GM12878 (cell line): Measurements from ENCODE around the gene TRDMT1. TPM values are rescaled to one million over a fixed set of nuclear protein-coding genes. Genes with fewer than 3 reads are reported as not detected.

Source experiments
- ATAC-seq: fragments of 200-7000 bp; cut with Tn5 transposase; 3 replicates; pipeline ENCODE4 v1.9.1; 2020; ENCODE audit warnings: mild to moderate bottlenecking, moderate library complexity
- BruUV-seq: library from RNA; stranded (reverse); fragments of 400-500 nt; replicated peaks from 2 replicates; lab custom pipeline; 2021; lab: Mats Ljungman, UMichigan
- CTCF ChIA-PET: fragments of 300-600 bp; sonication (Branson Sonifier 250); formaldehyde crosslinking; extraction: SDS; loops from one replicate; lab custom pipeline; 2021; ENCODE audit warnings: inconsistent platforms; lab: Yijun Ruan, JAX
- POLR2A ChIA-PET: fragments of 350-600 bp; formaldehyde crosslinking; extraction: SDS; loops from one replicate; lab custom pipeline; 2021; ENCODE audit warnings: inconsistent platforms; lab: Charles Lee
- RAD21 ChIA-PET: fragments of 300-600 bp; sonication (Branson Sonifier 250); formaldehyde crosslinking; loops from one replicate; lab custom pipeline; 2023; ENCODE audit warnings: antibody characterized with exemption; ENCODE audit not compliant: unreplicated experiment; lab: Charles Lee
- SMC1A ChIA-PET: fragments of 300-600 bp; sonication (Branson Sonifier 250); formaldehyde crosslinking; loops from one replicate; lab custom pipeline; 2023; ENCODE audit not compliant: unreplicated experiment, uncharacterized antibody; lab: Charles Lee
- DNase-seq: peaks from one replicate; pipeline ENCODE4 v3.0.0-alpha.2; 2011; ENCODE audit warnings: low read depth, low spot score
- FAIRE-seq: peaks from 3 replicates; lab custom pipeline; 2011; peaks lifted over from hg19 to GRCh38; lab: Jason Lieb, UNC
- H2AFZ ChIP-seq: 2 replicates; pipeline ENCODE4 v1.6.0; 2011; ENCODE audit warnings: low read depth, low read length, control low read depth; ENCODE audit not compliant: control insufficient read depth
- H3K27ac ChIP-seq: 2 replicates; pipeline ENCODE4 v1.5.1; 2011; ENCODE audit warnings: control low read depth; ENCODE audit not compliant: control insufficient read depth, insufficient read depth
- H3K27me3 ChIP-seq, 2 experiments: replicated peaks in 1 of 2; 2 replicates each; pipeline versions ENCODE4 v1.6.0 to v1.6.1; 2011; ENCODE audit warnings: low read length in 1 of 2; ENCODE audit not compliant: control insufficient read depth in 2 of 2, insufficient read depth in 2 of 2
- H3K36me3 ChIP-seq, 2 experiments: 2 replicates each; pipeline ENCODE4 v1.5.1; 2011; ENCODE audit warnings: low read length in 1 of 2; ENCODE audit not compliant: control insufficient read depth in 2 of 2, insufficient read depth in 2 of 2
- H3K4me1 ChIP-seq: 2 replicates; pipeline ENCODE4 v1.6.1; 2011; ENCODE audit warnings: mild to moderate bottlenecking, low read length, moderate library complexity, mixed read lengths; ENCODE audit not compliant: control insufficient read depth, insufficient read depth
- H3K4me2 ChIP-seq: 2 replicates; pipeline ENCODE4 v1.6.0; 2011; ENCODE audit warnings: control low read depth; ENCODE audit not compliant: control insufficient read depth, insufficient read depth
- H3K4me3 ChIP-seq: fragments of 200-600 bp; sonication (generic); 2 replicates; pipeline ENCODE4 v1.5.1; 2016
- H3K79me2 ChIP-seq: 2 replicates; pipeline ENCODE4 v1.6.0; 2011; ENCODE audit warnings: low read length; ENCODE audit not compliant: control insufficient read depth, insufficient read depth
- H3K9ac ChIP-seq: 2 replicates; pipeline ENCODE4 v1.8.0; 2011; ENCODE audit warnings: low read length, control low read depth, mixed read lengths; ENCODE audit not compliant: control insufficient read depth, insufficient read depth
- H3K9me3 ChIP-seq: replicated peaks from 3 replicates; pipeline ENCODE4 v1.5.1; 2011; ENCODE audit warnings: mild to moderate bottlenecking, low read length; ENCODE audit not compliant: control insufficient read depth, insufficient read depth
- H4K20me1 ChIP-seq: 2 replicates; pipeline ENCODE4 v1.6.0; 2011; ENCODE audit not compliant: control insufficient read depth, insufficient read depth
- BCL11A ChIP-seq: IDR thresholded peaks from 2 replicates; pipeline ENCODE4 v1.6.1; 2011; ENCODE audit warnings: low read depth, low read length
- BMI1 ChIP-seq: fragments of 450-650 bp; IDR thresholded peaks from 2 replicates; pipeline ENCODE4 v1.6.1; 2016; ENCODE audit warnings: mild to moderate bottlenecking, moderate library complexity, borderline replicate concordance
- CBX5 ChIP-seq: sonication (generic); IDR thresholded peaks from 2 replicates; pipeline ENCODE4 v1.6.1; 2016; ENCODE audit warnings: low read depth, moderate library complexity, mild to moderate bottlenecking, inconsistent platforms
- CHD1 ChIP-seq: IDR thresholded peaks from 2 replicates; pipeline ENCODE4 v1.6.1; 2012; ENCODE audit warnings: low read depth, low read length, improper control_type of control experiment
- E4F1 ChIP-seq: fragments of 450-650 bp; IDR thresholded peaks from 2 replicates; pipeline ENCODE4 v1.6.1; 2018; ENCODE audit warnings: borderline replicate concordance, mild to moderate bottlenecking; ENCODE audit not compliant: partially characterized antibody
- ESRRA ChIP-seq: IDR thresholded peaks from 2 replicates; pipeline ENCODE4 v1.6.1; 2012; ENCODE audit warnings: mild to moderate bottlenecking, low read length, improper control_type of control experiment
- HDAC6 ChIP-seq: fragments of 200-600 bp; sonication (generic); IDR thresholded peaks from one replicate; pipeline ENCODE4 v1.8.0; 2017; ENCODE audit warnings: antibody characterized with exemption; ENCODE audit not compliant: unreplicated experiment
- KAT2A ChIP-seq: conservative IDR thresholded peaks from 2 replicates; pipeline ENCODE4 v1.6.1; 2011; ENCODE audit warnings: low read depth, low read length; ENCODE audit not compliant: control insufficient read depth
- MYC ChIP-seq: IDR thresholded peaks from 2 replicates; pipeline ENCODE4 v1.6.1; 2011; ENCODE audit warnings: mild to moderate bottlenecking, low read length, moderate library complexity, inconsistent platforms; ENCODE audit not compliant: insufficient read depth, insufficient replicate concordance, insufficient read length, severe bottlenecking
- NR2F1 ChIP-seq: fragments of 450-650 bp; conservative IDR thresholded peaks from 2 replicates; pipeline ENCODE4 v1.6.1; 2017; ENCODE audit warnings: mild to moderate bottlenecking
- NRF1 ChIP-seq: conservative IDR thresholded peaks from 2 replicates; pipeline ENCODE4 v1.6.1; 2011; ENCODE audit warnings: mild to moderate bottlenecking, low read depth, low read length, improper control_type of control experiment
- ZZZ3 ChIP-seq: IDR thresholded peaks from 2 replicates; pipeline ENCODE4 v1.6.1; 2011; ENCODE audit warnings: low read depth; ENCODE audit not compliant: control insufficient read depth, insufficient read length
- WGBS: methylation state at CpG from one replicate; pipeline ENCODE4 v1.1.6; 2016; ENCODE audit warnings: low lambda C conversion rate; ENCODE audit not compliant: insufficient replicate concordance, insufficient coverage; ENCODE audit errors: missing lambda C conversion rate; 5-methylcytosine and 5-hydroxymethylcytosine counted together
- in situ Hi-C: fragments of 300-500 bp; cut with MboI; formaldehyde crosslinking; loops from 9 replicates; pipeline ENCODE4 v1.14.3; 2018; ENCODE audit warnings: mixed read lengths
- intact Hi-C: fragments of 100-400 bp; cut with micrococcal nuclease; formaldehyde crosslinking; loops from one replicate; pipeline ENCODE4 v1.14.2; 2022; ENCODE audit not compliant: unreplicated experiment
- polyA plus RNA-seq, 11 experiments: library from polyadenylated mRNA; depleted of rRNA in 4 of 11; unstranded in 6 of 11; stranded (reverse) in 5 of 11; fragments of >200 nt; fragmentation: Nextera tagmentation in 4 of 11; fragmentation: Illumina TruSeq in 1 of 11; extraction: Ambion mirVana in 4 of 11; extraction: Trizol in 1 of 11; gene quantifications; 1 replicate in 1 of 11; 2 replicates in 10 of 11; pipeline versions ENCODE4 v1.2.1 to v1.2.3, GENCODE V29; 2011 to 2016; ENCODE audit warnings: inconsistent platforms in 2 of 11, missing spikeins in 2 of 11, low read depth in 1 of 11
- total RNA-seq, 4 experiments: library from RNA; depleted of rRNA in 3 of 4; stranded (reverse); fragments of >200 nt in 3 of 4; fragmentation: Illumina TruSeq in 1 of 4; extraction: Trizol in 1 of 4; gene quantifications; 2 replicates each; pipeline versions ENCODE4 v1.2.1 to v1.2.3, GENCODE V29; 2013 to 2021
- TF ChIP-seq, protein P1 (sequence below): fragments of 450-650 bp; IDR thresholded peaks from 2 replicates; pipeline ENCODE4 v1.6.1; 2017; ENCODE audit warnings: borderline replicate concordance
- TF ChIP-seq, protein P2 (sequence below): fragments of 450-650 bp; IDR thresholded peaks from 2 replicates; pipeline ENCODE4 v1.6.1; 2016; ENCODE audit warnings: mild to moderate bottlenecking

The TRDMT1 gene
- total and polyA plus RNA-seq, 10 of the 15 experiments (the other 5 are each of a cell fraction or from before 2014, with no cell fraction given) = 2.3 to 9.7 (median 4.6) TPM

- ChIA-PET SMC1A (no interaction called here), RAD21 (no interaction called here)
- intact Hi-C loops = no loop called here
Measured at GRCh38 chr10:17161775-17162174, 39.7 kb downstream of the TRDMT1 start.

More at GRCh38 chr10:17161775-17162174, 39.7 kb downstream of the TRDMT1 start:
- TF ChIP-seq, protein P1, sequence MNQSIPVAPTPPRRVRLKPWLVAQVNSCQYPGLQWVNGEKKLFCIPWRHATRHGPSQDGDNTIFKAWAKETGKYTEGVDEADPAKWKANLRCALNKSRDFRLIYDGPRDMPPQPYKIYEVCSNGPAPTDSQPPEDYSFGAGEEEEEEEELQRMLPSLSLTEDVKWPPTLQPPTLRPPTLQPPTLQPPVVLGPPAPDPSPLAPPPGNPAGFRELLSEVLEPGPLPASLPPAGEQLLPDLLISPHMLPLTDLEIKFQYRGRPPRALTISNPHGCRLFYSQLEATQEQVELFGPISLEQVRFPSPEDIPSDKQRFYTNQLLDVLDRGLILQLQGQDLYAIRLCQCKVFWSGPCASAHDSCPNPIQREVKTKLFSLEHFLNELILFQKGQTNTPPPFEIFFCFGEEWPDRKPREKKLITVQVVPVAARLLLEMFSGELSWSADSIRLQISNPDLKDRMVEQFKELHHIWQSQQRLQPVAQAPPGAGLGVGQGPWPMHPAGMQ = no peak
- TF ChIP-seq NRF1 (no peak), ESRRA (no peak), E4F1 (no peak), BMI1 (no peak), CHD1 (no peak), CBX5 (no peak), KAT2A (no peak), BCL11A (no peak), NR2F1 (no peak), ZZZ3 (no peak), MYC (no peak), HDAC6 (no peak)
- TF ChIP-seq, protein P2, sequence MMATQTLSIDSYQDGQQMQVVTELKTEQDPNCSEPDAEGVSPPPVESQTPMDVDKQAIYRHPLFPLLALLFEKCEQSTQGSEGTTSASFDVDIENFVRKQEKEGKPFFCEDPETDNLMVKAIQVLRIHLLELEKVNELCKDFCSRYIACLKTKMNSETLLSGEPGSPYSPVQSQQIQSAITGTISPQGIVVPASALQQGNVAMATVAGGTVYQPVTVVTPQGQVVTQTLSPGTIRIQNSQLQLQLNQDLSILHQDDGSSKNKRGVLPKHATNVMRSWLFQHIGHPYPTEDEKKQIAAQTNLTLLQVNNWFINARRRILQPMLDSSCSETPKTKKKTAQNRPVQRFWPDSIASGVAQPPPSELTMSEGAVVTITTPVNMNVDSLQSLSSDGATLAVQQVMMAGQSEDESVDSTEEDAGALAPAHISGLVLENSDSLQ = no peak
- H3K4me2 ChIP-seq = no peak overlapping the region
- CTCF ChIA-PET = no interaction called here
- H2AFZ ChIP-seq = no peak overlapping the region
- no peaks in the 10 kb centered on the region for H3K9me3 ChIP-seq
- POLR2A ChIA-PET = no interaction called here
- in situ Hi-C loops = no loop called here
- no peak overlapping the region for H3K27ac ChIP-seq
- BruUV-seq = no TSS peak
- FAIRE-seq (no peak), ATAC-seq (no peak), DNase-seq (no peak)
- no peaks in the 10 kb centered on the region for H4K20me1 ChIP-seq
- H3K27me3 ChIP-seq = no peaks in the 10 kb centered on the region
- no peak overlapping the region for H3K9ac ChIP-seq
- H3K36me3 ChIP-seq = no peaks in the 10 kb centered on the region
- H3K4me1 ChIP-seq = no peaks in the 10 kb centered on the region
- 36% methylated on average over 3 of the region's 3 CpGs for WGBS
- no peak overlapping the region for H3K4me3 ChIP-seq
- H3K79me2 ChIP-seq = no peaks in the 10 kb centered on the region
